GM12874 (cell line): ENCODE data around the gene CD160.

Source experiments
- CTCF ChIP-seq: IDR thresholded peaks from 2 replicates; pipeline ENCODE4 v1.5.1; 2011; ENCODE audit warnings: low read depth, mild to moderate bottlenecking, control low read depth, low read length, moderate library complexity; ENCODE audit not compliant: insufficient read depth

Gene CD160

DNA sequence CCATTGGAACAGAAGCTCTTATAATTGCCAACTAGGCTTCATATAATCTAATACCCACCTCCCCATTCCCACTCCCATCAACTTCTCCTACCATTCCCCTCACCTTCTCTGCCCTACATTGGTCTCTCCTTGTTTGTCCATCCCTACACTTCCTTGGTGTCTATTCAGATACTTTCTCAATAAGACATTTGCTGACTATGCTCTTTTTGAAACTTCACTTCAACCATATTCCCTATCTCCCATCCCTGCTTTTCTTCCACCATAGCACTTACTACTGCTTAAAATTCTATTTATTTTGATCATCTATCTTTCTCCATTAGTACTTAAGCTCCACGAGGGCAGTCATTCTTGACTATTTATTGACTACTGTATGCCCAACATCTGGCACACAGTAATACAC lies 40.4 kb downstream of the CD160 start:
- TF ChIP-seq CTCF = no peak

DNA sequence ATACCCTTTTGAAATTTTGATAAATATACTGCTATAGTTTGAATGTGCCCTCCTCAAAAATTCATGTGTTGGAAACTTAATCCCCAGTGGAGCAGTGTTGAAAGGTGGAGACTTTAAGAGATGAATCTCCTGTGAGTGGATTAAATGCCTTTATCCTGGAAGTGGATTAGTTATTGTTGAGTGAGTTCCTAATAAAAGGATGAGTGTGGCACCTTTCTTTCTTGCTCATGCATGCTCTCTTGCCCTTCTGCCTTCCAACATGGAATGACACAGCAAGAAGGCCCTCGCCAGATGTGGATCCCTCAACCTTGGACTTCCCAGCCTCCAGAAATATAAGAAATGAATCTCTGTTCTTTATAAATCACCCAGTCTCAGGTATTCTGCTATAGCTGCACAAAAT lies 51.8 kb downstream of the CD160 start:
- no peak for TF ChIP-seq CTCF

DNA sequence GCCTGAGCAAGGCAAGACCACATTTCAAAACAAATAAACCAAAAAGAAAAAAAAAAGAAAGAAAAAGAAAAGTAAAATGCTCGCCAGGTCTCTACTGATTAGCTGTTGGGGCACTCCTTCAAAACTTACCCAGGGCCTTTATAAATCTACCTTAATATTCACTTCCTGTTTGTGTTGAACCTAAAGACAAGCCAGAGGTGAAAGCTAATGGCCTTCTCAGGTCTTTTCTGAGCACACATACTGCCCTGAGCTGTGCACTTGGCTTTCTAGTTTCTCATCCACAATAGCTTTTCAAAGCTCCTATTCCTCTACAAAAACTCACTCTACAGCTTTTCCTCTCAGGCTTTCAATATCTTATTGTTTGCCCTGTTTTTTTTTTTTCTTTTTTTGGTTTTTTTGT lies 54.1 kb downstream of the CD160 start:
- TF ChIP-seq CTCF = no peak

DNA sequence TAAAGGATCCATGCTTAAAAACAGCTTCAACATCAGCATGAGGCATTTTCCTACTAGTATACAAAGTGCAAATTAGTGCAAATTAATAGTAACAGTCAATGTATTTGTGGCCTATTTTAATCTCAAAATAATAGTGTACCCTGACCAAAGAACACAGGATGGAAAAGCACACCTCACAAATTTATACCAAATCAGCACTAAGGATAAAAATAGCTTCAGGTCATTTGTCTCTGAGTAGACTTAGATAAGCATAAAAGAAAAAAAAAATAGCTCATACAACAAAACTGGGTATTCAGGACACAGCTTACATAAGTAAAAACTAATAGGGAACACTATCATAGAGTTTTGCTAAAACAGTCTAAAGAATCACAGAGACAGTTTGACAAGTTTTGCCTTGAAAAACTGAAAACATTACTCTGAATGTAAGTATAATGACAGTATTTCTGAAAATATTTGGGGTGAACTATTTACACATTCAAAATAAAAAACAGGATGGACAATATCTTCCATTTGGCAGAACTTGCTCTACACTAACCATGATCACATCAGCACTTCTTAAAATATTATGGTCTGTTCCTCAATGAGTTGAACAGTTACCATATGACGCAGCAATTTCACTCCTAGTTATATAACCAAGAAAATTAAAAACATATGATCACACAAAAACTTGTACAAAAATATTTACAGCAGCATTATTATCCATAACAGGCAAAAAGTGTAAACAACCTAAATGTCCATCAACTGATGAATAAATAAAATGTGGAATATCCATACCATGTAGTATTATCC lies 58.3 kb downstream of the CD160 start:
- TF ChIP-seq CTCF = no peak

GRCh38 chr1:145778146-145778540 lies 58.8 kb downstream of the CD160 start:
- no peak for TF ChIP-seq CTCF

DNA sequence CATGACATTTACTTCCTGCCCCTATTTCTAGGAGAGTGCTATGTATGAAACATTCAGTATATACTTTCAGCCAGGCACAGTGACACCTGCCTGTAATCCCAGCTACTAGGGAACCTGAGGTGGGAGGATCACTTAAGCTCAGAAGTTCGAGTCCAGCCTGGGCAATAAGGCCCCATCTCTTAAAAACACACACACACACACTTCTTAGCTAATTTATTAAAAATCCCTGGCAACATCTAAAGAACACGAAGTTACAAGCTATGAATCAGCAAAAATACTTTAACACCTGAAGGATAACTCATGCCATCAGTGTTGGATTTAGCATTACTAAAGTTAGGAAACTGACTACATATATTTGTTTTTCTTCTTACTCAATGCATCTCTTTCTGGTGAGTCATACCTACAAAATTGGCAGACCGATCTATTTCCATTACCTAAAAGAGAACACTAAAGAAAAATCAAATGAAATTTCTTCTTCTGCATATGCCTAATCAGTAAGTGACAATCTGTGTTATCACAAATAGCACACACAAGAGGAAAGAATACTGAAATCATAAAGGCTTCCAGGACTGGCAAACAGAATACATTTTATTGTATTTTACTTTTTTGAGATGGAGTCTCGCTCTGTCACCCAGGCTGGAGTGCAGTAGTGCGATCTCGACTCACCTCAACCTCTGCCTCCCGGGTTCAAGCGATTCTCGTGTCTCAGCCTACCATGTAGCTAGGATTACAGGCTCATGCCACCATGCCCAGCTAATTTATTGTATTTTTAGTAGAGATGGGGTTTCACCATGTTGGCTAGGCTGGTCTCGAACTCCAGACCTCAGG lies 63.2 kb downstream of the CD160 start:
- no peak for TF ChIP-seq CTCF

DNA sequence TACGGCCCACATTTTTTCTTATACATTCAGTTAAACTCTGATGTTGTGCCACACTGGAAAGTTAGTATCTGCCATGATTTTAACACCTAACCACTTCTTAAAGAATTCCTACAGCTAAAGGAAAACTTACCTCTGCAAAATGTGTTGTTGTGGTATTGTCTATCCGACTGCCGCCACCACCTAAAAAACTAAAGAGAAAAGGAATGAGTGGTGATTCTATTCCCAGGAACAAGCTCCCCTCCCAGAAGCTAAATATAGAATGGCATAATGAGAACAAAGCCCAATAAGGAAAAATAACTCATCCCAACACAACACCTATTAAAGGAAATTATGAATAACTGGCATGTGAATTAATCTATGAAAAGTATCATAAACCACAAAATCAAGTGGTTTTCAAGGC lies 65.1 kb downstream of the CD160 start:
- no peak for TF ChIP-seq CTCF
